ENCODE results near the gene SBK1.

Gene SBK1

GRCh38 chr16:28318042-28318744 lies 25.9 kb downstream of the SBK1 start:
- H3K4me3 ChIP-seq (replicated peaks; ENCODE audit: low read depth, low read length), result no peak overlapping the region
- no peak for DNase-seq (ENCODE audit: extremely low read depth, low read depth)
- TF ChIP-seq CTCF (IDR thresholded peaks at IDR 0.05; ENCODE audit: low read depth, low read length, missing control alignments), result no peak

GRCh38 chr16:28319476-28320022 lies 27.2 kb downstream of the SBK1 start:
- no peak for TF ChIP-seq CTCF (IDR thresholded peaks at IDR 0.05; ENCODE audit: low read depth, low read length, missing control alignments)
- no peak overlapping the region for H3K4me3 ChIP-seq (replicated peaks; ENCODE audit: low read depth, low read length)
- no peak for DNase-seq (ENCODE audit: extremely low read depth, low read depth)

DNA sequence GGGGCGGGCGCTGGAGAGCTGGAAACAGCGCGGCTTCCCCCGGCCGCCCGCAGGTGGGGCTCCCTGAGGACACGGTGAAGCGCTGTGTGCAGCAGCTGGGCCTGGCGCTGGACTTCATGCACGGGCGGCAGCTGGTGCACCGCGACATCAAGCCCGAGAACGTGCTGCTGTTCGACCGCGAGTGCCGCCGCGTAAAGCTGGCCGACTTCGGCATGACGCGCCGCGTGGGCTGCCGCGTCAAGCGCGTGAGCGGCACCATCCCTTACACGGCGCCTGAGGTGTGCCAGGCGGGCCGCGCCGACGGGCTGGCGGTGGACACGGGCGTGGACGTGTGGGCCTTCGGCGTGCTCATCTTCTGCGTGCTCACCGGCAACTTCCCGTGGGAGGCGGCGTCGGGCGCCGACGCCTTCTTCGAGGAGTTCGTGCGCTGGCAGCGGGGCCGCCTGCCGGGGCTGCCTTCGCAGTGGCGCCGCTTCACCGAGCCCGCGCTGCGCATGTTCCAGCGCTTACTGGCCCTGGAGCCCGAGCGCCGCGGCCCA lies 27.8 kb downstream of the SBK1 start:
- DNase-seq (ENCODE audit: extremely low read depth, low read depth), result no peak
- TF ChIP-seq CTCF (IDR thresholded peaks at IDR 0.05; ENCODE audit: low read depth, low read length, missing control alignments), result no peak

GRCh38 chr16:28320741-28321140 lies 28.4 kb downstream of the SBK1 start:
- H3K4me3 ChIP-seq (replicated peaks; ENCODE audit: low read depth, low read length), result no peak overlapping the region
- DNase-seq (ENCODE audit: extremely low read depth, low read depth), result no peak
- no peak for TF ChIP-seq CTCF (IDR thresholded peaks at IDR 0.05; ENCODE audit: low read depth, low read length, missing control alignments)

More for the DNA sequence above, 27.8 kb downstream of the SBK1 start:
- H3K4me3 ChIP-seq (replicated peaks; ENCODE audit: low read depth, low read length), result no peak overlapping the region

DNA sequence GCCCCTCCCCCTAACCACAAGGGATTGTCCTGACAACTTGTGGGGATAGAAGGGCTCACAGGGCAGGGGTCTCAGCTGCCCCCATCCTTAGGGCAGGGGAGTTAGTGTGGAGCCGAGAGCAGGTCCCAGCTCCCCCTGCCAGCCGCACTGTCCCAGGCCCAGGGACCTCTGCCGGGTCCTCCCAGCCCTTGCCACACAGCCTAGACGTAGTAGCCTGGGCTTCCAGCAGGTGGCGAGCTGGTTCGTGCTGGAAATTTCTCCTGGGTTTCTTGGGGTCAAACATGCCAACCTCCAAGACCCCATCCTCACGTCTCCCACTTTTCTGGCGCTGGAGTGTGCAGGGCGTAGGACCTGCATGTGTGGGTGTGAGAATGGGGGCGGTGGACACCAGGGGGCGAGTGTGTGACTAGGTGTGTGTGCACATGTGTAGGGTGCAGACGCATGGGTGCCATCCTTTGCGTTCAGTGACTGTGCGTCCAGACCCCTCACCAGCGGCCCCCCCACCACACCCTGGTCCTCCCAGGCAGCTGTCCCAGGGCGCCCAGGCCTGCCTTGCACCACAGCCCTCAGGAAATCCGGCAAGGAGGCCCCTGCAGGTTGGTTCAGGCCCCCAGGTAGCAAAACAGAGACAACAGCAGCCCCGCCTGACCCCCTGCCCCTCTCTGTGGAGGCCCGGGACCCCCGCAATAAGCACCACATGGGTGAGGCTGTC lies 29.5 kb downstream of the SBK1 start:
- TF ChIP-seq CTCF (IDR thresholded peaks at IDR 0.05; ENCODE audit: low read depth, low read length, missing control alignments), result peak; percentile 84

GRCh38 chr16:28324235-28324886 lies 32.0 kb downstream of the SBK1 start:
- H3K4me3 ChIP-seq (replicated peaks; ENCODE audit: low read depth, low read length), result no peak overlapping the region
- no peak for TF ChIP-seq CTCF (IDR thresholded peaks at IDR 0.05; ENCODE audit: low read depth, low read length, missing control alignments)
- no peak for DNase-seq (ENCODE audit: extremely low read depth, low read depth)

More for the DNA sequence above, 29.5 kb downstream of the SBK1 start:
- no peak for DNase-seq (ENCODE audit: extremely low read depth, low read depth)
- no peak overlapping the region for H3K4me3 ChIP-seq (replicated peaks; ENCODE audit: low read depth, low read length)

All from HFF-Myc (cell line).